DOHH2 (cell line): ENCODE data around the gene P3H1.

Experiments
- H3F3A ChIP-seq: fragments of 200-600 bp; sonication (generic), shearing (Covaris generic); 2 replicates; pipeline ENCODE4 v1.6.0; 2016; ENCODE audit warnings: antibody characterized with exemption, mild to moderate bottlenecking; ENCODE audit not compliant: control insufficient read depth, insufficient read depth
- H3K27ac ChIP-seq: fragments of 200-600 bp; sonication (generic); 2 replicates; pipeline ENCODE4 v1.5.1; 2014; ENCODE audit warnings: low read depth, mild to moderate bottlenecking, low read length, moderate library complexity
- H3K27me3 ChIP-seq: fragments of 200-600 bp; sonication (generic); 2 replicates; pipeline ENCODE4 v1.6.1; 2014; ENCODE audit warnings: mild to moderate bottlenecking, low read length, mixed read lengths; ENCODE audit not compliant: control insufficient read depth
- H3K36me3 ChIP-seq: fragments of 200-600 bp; sonication (generic); 2 replicates; pipeline ENCODE4 v1.6.1; 2014; ENCODE audit warnings: mild to moderate bottlenecking, low read length, moderate library complexity, mixed read lengths; ENCODE audit not compliant: control insufficient read depth
- H3K4me1 ChIP-seq: fragments of 200-600 bp; sonication (generic); 2 replicates; pipeline ENCODE4 v1.6.1; 2014; ENCODE audit warnings: mild to moderate bottlenecking, low read length, mixed read lengths; ENCODE audit not compliant: control insufficient read depth
- H3K4me2 ChIP-seq: fragments of 200-600 bp; sonication (generic); 2 replicates; pipeline ENCODE4 v1.6.0; 2014; ENCODE audit warnings: mild to moderate bottlenecking, low read length, moderate library complexity
- H3K4me3 ChIP-seq: fragments of 200-600 bp; sonication (generic); 2 replicates; pipeline ENCODE4 v1.5.1; 2014; ENCODE audit warnings: mild to moderate bottlenecking, low read length, mixed read lengths
- H3K79me2 ChIP-seq: fragments of 200-600 bp; sonication (generic); 2 replicates; pipeline ENCODE4 v1.6.1; 2014; ENCODE audit warnings: mild to moderate bottlenecking, low read length, mixed read lengths; ENCODE audit not compliant: control insufficient read depth
- H3K9me2 ChIP-seq: fragments of 200-600 bp; sonication (generic); replicated peaks from 2 replicates; pipeline ENCODE4 v1.6.1; 2014; ENCODE audit warnings: mild to moderate bottlenecking, low read length, mixed read lengths; ENCODE audit not compliant: control insufficient read depth
- H3K9me3 ChIP-seq: fragments of 200-600 bp; sonication (generic); 2 replicates; pipeline ENCODE4 v1.6.1; 2014; ENCODE audit warnings: antibody characterized with exemption, low read length, mixed read lengths; ENCODE audit not compliant: control insufficient read depth, insufficient read depth
- H4K20me1 ChIP-seq: fragments of 200-600 bp; sonication (generic); 2 replicates; pipeline ENCODE4 v1.6.0; 2014; ENCODE audit warnings: low read depth, mild to moderate bottlenecking, antibody characterized with exemption, low read length, moderate library complexity; ENCODE audit not compliant: control insufficient read depth, insufficient read depth
- CTCF ChIP-seq: fragments of 200-600 bp; sonication (generic); IDR thresholded peaks from one replicate; pipeline ENCODE4 v1.5.1; 2014; ENCODE audit warnings: antibody characterized with exemption, mild to moderate bottlenecking, low read depth, low read length; ENCODE audit not compliant: poor library complexity, severe bottlenecking
- EZH2phosphoT487 ChIP-seq: fragments of 200-600 bp; sonication (generic); IDR thresholded peaks from 2 replicates; pipeline ENCODE4 v1.6.1; 2017; ENCODE audit warnings: borderline replicate concordance, mild to moderate bottlenecking, antibody characterized with exemption, low read length, moderate library complexity, mixed read lengths

P3H1 gene

GRCh38 chr1:42801832-42802473 is 35.1 kb upstream of the P3H1 start:
- no peaks in the 10 kb centered on the region for H3K4me1 ChIP-seq
- H3K9me2 ChIP-seq: no peaks in the 10 kb centered on the region
- no peak for TF ChIP-seq EZH2phosphoT487
- TF ChIP-seq CTCF: no peak
- peaks cover 12% of the 10 kb centered on the region for H3K27me3 ChIP-seq
- no peaks in the 10 kb centered on the region for H4K20me1 ChIP-seq
- H3F3A ChIP-seq: no peaks in the 10 kb centered on the region
- H3K4me2 ChIP-seq: no peak overlapping the region
- no peaks in the 10 kb centered on the region for H3K36me3 ChIP-seq
- H3K4me3 ChIP-seq: no peak overlapping the region
- H3K79me2 ChIP-seq: no peaks in the 10 kb centered on the region
- H3K27ac ChIP-seq: no peak overlapping the region
- no peaks in the 10 kb centered on the region for H3K9me3 ChIP-seq

- no peak overlapping the region for H3K27ac ChIP-seq
- no peak for TF ChIP-seq CTCF
- TF ChIP-seq EZH2phosphoT487: no peak
- no peaks in the 10 kb centered on the region for H4K20me1 ChIP-seq
- H3K4me3 ChIP-seq: no peak overlapping the region
- H3K27me3 ChIP-seq: peaks cover 25% of the 10 kb centered on the region
- H3K4me1 ChIP-seq: no peaks in the 10 kb centered on the region
- no peaks in the 10 kb centered on the region for H3K36me3 ChIP-seq
- H3K9me3 ChIP-seq: no peaks in the 10 kb centered on the region
- H3K9me2 ChIP-seq: no peaks in the 10 kb centered on the region
- no peaks in the 10 kb centered on the region for H3F3A ChIP-seq
- no peak overlapping the region for H3K4me2 ChIP-seq
- no peaks in the 10 kb centered on the region for H3K79me2 ChIP-seq
Observed at GRCh38 chr1:42797979-42798378, 31.2 kb upstream of the P3H1 start.

GRCh38 chr1:42797414-42797813 is 30.6 kb upstream of the P3H1 start:
- Histone ChIP-seq H3K36me3 (no peaks in the 10 kb centered on the region), H3K9me3 (no peaks in the 10 kb centered on the region), H3K27ac (no peak overlapping the region), H3K9me2 (no peaks in the 10 kb centered on the region), H3K4me1 (no peaks in the 10 kb centered on the region), H3K4me3 (no peak overlapping the region), H3K79me2 (no peaks in the 10 kb centered on the region), H3K27me3 (peaks cover 25% of the 10 kb centered on the region), H3F3A (no peaks in the 10 kb centered on the region), H4K20me1 (no peaks in the 10 kb centered on the region), H3K4me2 (no peak overlapping the region)
- no peak for TF ChIP-seq CTCF
- TF ChIP-seq EZH2phosphoT487: no peak
